ENCODE results near the gene SLC8B1. TPM values are rescaled to one million over a fixed set of nuclear protein-coding genes. Genes with fewer than 3 reads are reported as not detected.
A peak's percentile ranks its signal among the peaks of the same experiment; 100 is the strongest.

SLC8B1 gene
- total and polyA plus RNA-seq, 9 of the 15 experiments (the other 6 are each of a cell fraction or from before 2014, with no cell fraction given) = 0.86 to 34.1 (median 18.5) TPM

DNA sequence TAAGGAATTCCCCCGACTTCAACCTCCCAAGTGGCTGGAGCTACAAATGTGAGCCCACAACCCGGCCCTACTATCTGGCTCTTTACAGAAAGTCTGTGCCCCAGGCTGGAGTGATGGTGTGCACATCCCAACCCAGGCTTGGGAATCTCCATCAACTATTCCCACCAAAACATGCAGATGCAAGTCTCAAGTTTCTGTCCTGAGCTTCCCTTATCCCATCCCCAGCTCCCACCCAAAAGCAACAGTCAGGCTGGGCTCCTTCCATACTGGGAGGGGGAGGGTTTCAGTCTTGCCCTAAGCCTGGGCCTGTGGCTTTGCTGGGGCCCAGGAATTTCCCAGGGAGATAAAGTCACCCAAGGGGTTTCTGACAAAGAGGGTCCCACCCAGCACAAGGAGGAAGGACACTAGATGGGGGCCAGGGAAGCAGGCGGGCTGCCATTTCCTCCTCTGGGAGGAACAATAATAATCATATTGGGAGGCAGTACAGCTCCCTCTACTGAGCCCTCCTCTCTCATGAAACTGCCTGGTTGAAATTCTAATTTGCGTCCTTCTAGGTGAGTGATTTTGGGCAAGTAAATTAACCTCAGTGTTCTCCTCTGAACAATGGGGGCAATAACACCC lies 8.0 kb downstream of the SLC8B1 start:
- Histone ChIP-seq H3K36me3 (ENCODE audit: control insufficient read depth, insufficient read depth, low read length) (peaks cover 56% of the 10 kb centered on the region; the same call in 2 of the 3 replicates), H3K9me3 (replicated peaks; ENCODE audit: control insufficient read depth, insufficient read depth, low read depth, low read length) (no peaks in the 10 kb centered on the region), H2AFZ (ENCODE audit: low read depth, low read length) (no peak overlapping the region), H3K9me1 (ENCODE audit: control insufficient read depth, insufficient read depth, low read length) (no peaks in the 10 kb centered on the region), H3K27me3 (ENCODE audit: control insufficient read depth in 2 of 2, insufficient read depth in 2 of 2, low read length in 2 of 2) (no peaks in the 10 kb centered on the region), H3K4me1 (replicated peaks in 1 of 2; ENCODE audit: control insufficient read depth in 2 of 2, insufficient read depth in 2 of 2, low read length in 2 of 2) (peaks cover 2 to 4% of the 10 kb centered on the region in 2 experiments; a peak in 3 of 5 replicates), H3K9ac (ENCODE audit: insufficient read depth in 1 of 2, low read depth in 2 of 2, low read length in 2 of 2) (no peak overlapping the region), H4K20me1 (replicated peaks; ENCODE audit: control insufficient read depth, insufficient read depth, low read length) (no peaks in the 10 kb centered on the region), H3K79me2 (ENCODE audit: control insufficient read depth, insufficient read depth, low read length) (no peaks in the 10 kb centered on the region), H3K4me3 (no peak overlapping the region), H3K4me2 (ENCODE audit: insufficient read depth, low read length) (no peak overlapping the region), H3K27ac (ENCODE audit: extremely low read depth, low read depth, low read length) (no peak overlapping the region)
- DNase-seq (ENCODE audit: extremely low read depth in 1 of 4, low spot score in 3 of 4) = no peak
- intact Hi-C loops (cut with micrococcal nuclease) (loop anchor here (5.0 kb wide), 1 partner anchor 100 kb away; no protein-coding TSS in a partner anchor), in situ Hi-C loops (cut with MboI) (no loop called here)
- ChIA-PET CTCF (ENCODE audit: low intra/inter-chr PET ratio) (no interaction called here), POLR2A (interaction anchor here (1.4 kb wide), 1 partner anchor 10 kb away, joined by 3 read pairs; no protein-coding TSS in a partner anchor)
- FAIRE-seq = no peak
- WGBS (ENCODE audit: insufficient coverage, low coverage, missing lambda C conversion rate) = 83% methylated on average over 4 of the region's 4 CpGs
- BruUV-seq (replicated peaks) = no TSS peak
- no peak; the same call in 2 of the 3 replicates for ATAC-seq
- no peak for TF ChIP-seq TFE3 (CRISPR knock-in tag; IDR thresholded peaks at IDR 0.05)
- TF ChIP-seq RBM17 (IDR thresholded peaks at IDR 0.05; ENCODE audit: borderline replicate concordance, low read depth, low read length) = no peak
- peak; percentile 6 for TF ChIP-seq RBM25 (IDR thresholded peaks at IDR 0.05; ENCODE audit: low read depth, low read length, severe bottlenecking)
- TF ChIP-seq SUPT5H (IDR thresholded peaks at IDR 0.05) = no peak
- no peak for TF ChIP-seq FOXK1 (CRISPR knock-in tag; IDR thresholded peaks at IDR 0.05; ENCODE audit: borderline replicate concordance)
- no peak for TF ChIP-seq SIX5 (IDR thresholded peaks at IDR 0.05; ENCODE audit: borderline replicate concordance in 1 of 2, insufficient read depth in 1 of 2, low read depth in 1 of 2, low read length in 2 of 2)
- no peak for TF ChIP-seq SNIP1 (IDR thresholded peaks at IDR 0.05; ENCODE audit: low read depth)
- TF ChIP-seq SREBF1 (IDR thresholded peaks at IDR 0.05; ENCODE audit: borderline replicate concordance, low read depth, low read length) = no peak

All from K562 (cell line).